Measurements from ENCODE around the gene DMPK.

DNA sequence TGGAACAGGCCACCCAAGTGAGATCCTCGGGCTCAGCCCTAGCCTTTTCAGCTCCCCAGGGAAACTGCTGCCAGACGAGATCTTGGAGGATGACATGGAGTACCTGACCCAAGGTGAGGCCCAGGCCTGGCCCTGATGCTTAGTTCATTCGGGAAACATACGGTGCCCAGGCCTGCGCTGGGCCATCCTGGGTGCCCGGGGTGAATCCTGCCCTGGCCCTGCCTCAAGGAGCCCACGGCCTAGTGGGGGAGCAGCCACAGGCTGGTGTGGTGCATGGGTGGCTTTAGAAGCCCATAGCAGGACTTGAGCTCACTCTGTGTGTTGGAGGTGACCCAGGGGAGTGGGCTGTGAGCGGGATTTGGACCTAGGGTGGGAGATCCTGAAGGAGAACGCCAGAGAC lies 23.4 kb downstream of the DMPK start:
- TF ChIP-seq FOXM1 (IDR thresholded peaks at IDR 0.05; ENCODE audit: borderline replicate concordance): no peak
- TF ChIP-seq FOXK2 (IDR thresholded peaks at IDR 0.05): no peak
- TF ChIP-seq TARDBP (IDR thresholded peaks at IDR 0.05): no peak

All from HEK293T (cell line).